GM12874 (cell line): Measurements from ENCODE around the gene SMOC2.

Experiments used
- TF ChIP-seq, protein P1 (sequence below): IDR thresholded peaks from 2 replicates; pipeline ENCODE4 v1.5.1; 2011; ENCODE audit warnings: low read depth, mild to moderate bottlenecking, control low read depth, low read length, moderate library complexity; ENCODE audit not compliant: insufficient read depth

The SMOC2 gene

DNA sequence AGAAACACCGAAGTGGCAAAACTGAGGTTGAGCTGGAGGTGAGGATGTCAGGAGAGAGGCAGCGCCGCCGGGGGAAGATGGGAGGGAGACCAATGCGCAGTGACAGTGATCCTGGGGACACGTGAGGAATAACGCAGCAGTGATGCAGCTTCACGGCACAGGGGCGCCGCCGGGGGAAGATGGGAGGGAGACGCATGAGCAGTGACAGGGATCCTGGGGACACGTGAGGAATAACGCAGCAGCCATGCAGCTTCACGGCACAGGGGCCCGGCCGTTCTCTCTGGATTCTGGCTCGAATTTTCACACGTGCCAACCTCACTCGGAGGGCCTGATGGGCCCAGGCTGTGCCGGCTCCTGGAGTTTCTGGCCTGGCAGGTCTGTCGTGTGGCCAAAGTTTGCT is 94.7 kb downstream of the SMOC2 start:
- TF ChIP-seq, protein P1, sequence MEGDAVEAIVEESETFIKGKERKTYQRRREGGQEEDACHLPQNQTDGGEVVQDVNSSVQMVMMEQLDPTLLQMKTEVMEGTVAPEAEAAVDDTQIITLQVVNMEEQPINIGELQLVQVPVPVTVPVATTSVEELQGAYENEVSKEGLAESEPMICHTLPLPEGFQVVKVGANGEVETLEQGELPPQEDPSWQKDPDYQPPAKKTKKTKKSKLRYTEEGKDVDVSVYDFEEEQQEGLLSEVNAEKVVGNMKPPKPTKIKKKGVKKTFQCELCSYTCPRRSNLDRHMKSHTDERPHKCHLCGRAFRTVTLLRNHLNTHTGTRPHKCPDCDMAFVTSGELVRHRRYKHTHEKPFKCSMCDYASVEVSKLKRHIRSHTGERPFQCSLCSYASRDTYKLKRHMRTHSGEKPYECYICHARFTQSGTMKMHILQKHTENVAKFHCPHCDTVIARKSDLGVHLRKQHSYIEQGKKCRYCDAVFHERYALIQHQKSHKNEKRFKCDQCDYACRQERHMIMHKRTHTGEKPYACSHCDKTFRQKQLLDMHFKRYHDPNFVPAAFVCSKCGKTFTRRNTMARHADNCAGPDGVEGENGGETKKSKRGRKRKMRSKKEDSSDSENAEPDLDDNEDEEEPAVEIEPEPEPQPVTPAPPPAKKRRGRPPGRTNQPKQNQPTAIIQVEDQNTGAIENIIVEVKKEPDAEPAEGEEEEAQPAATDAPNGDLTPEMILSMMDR, result no peak

DNA sequence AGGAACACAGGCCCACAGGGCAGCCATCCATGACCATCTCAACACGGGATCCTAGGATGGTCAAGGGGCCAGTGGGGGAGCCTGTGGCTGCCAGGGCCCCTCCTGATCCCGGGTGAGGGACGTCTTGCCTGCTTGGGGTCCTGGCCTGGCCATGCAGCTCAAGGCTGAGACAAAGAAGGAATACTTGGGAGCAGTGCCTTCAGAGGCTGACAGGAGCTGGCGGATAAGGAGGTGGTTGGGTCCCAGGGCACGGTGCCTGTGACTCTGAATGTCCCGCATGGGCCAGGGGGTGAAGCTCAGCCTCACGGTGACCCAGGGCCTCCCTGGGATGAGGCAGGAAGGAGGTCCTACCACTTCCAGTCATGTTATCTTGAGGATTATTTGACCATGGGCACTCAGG is 95.2 kb downstream of the SMOC2 start:
- TF ChIP-seq, protein P1, result no peak

DNA sequence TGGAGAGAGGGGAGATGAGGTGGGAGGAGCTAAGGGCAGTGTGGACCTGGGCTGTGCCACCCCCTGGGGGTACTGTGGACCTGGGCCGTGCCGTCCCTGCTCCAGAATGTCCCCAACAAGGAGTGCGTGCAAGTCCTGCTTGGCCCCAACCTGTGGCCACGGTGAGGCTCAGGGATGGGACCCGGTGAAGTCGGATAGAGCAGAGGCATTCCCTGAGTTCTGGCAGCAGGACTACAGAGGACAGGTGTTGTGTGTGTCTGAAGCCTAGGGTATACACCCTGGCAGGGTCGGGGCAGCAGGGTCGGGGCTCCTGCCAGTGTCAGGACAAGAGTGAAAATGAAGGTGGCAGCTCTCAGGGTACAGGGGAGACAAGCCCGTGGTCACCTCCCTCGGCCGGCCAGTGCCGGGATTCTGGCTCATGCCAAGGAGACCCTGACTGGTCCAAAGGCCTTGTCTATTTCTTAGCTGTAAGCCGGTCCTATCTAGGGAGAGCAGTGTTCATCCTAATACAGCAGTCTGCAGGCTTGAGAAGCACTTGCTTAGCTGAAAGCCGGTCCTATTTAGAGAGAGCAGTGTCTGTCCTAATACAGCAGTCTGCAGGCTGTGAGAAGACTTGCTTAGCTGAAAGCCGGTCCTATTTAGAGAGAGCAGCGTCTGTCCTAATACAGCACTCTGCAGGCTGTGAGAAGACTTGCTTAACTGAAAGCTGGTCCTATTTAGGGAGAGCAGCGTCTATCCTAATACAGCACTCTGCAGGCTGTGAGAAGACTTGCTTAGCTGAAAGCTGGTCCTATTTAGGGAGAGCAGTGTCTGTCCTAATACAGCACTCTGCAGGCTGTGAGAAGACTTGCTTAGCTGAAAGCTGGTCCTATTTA is 95.9 kb downstream of the SMOC2 start:
- TF ChIP-seq, protein P1, result no peak

DNA sequence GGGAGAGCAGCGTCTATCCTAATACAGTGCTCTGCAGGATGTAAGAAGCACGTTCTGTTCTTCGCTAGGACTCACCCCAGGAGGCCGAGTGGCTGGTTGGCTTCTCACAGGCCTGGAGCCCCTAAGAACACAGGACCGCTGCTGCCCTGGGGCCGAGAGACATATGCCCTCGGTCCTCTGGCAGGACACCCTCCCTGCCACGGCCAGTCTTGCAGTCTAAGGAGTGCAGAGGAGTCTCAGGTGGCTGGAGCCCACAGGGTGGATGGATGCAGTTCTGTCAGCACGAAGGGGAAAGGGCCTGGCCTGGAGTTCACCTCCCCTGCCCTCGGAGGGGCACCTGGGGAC is 96.5 kb downstream of the SMOC2 start:
- TF ChIP-seq, protein P1, result no peak

DNA sequence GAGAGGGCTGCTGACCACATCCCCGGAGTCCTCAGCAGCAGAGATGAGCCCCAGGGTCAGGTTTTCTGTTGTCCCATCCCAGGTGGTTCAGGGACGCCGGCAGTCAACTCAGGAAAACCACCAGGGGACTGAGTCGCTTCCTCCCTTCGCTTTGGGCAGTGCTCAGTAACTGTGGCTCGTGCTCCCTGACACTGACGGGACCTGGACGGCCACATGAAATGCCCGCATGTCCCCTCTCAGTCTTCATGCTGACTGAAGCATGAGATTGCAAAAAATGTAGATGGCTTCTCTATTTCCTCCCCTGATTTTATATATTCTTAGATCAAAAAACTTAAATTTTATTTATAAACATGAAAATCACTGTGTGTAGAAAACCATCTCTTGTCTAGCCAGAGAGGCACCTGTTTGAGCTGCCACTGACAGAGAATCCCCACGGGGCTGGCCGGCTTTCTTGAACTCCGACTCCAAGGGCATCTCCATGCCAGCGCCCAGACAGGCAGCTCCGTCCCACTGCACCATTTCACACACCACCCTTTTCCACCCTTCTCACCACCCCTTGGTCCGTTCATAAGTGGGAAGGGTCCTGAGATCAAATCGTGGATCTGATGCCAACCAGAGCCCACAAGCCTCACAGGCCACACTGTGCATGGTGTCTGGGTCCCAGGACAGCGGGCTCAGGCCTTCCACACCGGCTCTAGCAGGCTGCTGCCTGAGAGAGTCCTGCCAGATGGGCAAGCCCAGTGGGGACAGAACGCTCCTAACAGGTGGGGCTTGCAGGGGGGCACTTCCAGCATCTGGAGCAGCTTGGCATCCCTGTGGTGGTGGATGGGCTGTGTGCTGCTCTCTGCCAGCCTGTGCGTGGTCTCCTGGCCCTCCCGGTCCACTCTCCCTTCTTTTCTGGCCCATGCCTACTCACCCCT is 98.2 kb downstream of the SMOC2 start:
- TF ChIP-seq, protein P1, result no peak

DNA sequence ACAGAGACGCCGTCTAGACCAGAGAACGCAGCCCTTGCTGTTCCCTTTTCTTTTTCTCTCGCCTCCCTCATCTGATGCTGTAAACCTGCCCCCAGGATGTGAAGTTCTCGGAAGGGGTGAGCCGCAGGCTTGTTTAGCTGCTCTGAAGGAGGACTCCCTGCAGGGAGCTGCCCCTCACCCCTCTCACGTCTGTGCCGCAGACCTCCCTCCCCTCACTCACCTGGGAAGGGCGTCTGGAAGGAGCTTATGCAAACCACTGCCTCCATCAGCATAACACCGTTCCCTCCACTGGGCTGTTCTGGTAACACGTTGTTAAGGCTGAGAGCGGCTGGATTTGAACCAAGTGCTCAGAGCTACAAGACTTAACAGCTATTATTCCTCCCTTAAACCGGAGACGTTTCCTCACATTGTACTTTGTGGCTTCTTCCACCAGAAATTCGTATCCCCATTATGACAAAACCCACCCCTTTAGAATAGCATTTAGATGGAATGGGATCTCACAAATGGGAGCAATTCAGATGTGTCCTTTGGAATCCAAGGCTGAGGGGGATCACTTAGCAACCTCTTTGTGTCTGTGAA is 99.8 kb downstream of the SMOC2 start:
- TF ChIP-seq, protein P1, result no peak

DNA sequence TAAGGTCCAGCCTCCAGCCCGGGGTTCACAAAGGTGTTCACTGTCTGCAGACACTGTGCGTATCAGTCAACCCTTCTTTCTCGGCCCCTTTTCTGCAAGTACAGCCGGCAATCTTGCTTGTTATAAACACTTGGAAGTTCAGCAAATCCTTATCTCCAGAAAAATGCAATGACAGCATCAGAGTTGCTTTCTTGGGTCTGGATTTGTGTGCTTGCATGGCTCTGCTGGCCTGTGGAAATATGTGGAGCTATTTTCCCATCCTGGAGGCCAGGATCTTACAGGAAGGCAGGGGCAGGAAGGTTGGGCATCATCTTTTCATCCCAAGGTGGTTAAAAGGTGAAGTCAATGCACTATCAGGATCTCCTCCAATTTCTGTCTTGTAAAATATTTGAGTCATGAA is 100.3 kb downstream of the SMOC2 start:
- TF ChIP-seq, protein P1, result no peak
